ENCODE results near the gene CCL22.
"Not testable (repeated sequence)": the region's sequence is repeated elsewhere in the genome, so short reads cannot be mapped to it uniquely, and the experiment has no call there.

The CCL22 gene

GRCh38 chr16:57396786-57397185 lies 38.2 kb downstream of the CCL22 start:
- DNase-seq, result no peak

GRCh38 chr16:57397493-57397892 lies 38.9 kb downstream of the CCL22 start:
- not testable (repeated sequence) for DNase-seq

- no peak for DNase-seq
Measured at GRCh38 chr16:57401943-57402640, 43.5 kb downstream of the CCL22 start.

- DNase-seq, result no peak
Measured at GRCh38 chr16:57403965-57404817, 45.6 kb downstream of the CCL22 start, which contains the start of gene CCL17. TSS of gene CCL17 (plus strand) at chr16:57404767. CDS start at chr16:57413933, 9,166 bp downstream.

- DNase-seq, result no peak
Measured at GRCh38 chr16:57405097-57405496, 46.5 kb downstream of the CCL22 start.

GRCh38 chr16:57406881-57407280 lies 48.3 kb downstream of the CCL22 start:
- DNase-seq, result no peak

GRCh38 chr16:57407521-57408353 lies 49.2 kb downstream of the CCL22 start:
- DNase-seq, result no peak

GRCh38 chr16:57409065-57409464 lies 50.5 kb downstream of the CCL22 start:
- DNase-seq, result no peak

GRCh38 chr16:57409870-57410587 lies 51.4 kb downstream of the CCL22 start:
- no peak for DNase-seq

- DNase-seq, result no peak
Measured at GRCh38 chr16:57411362-57411976, 52.9 kb downstream of the CCL22 start.

GRCh38 chr16:57412584-57412983 lies 54.0 kb downstream of the CCL22 start:
- DNase-seq, result no peak

GRCh38 chr16:57413301-57413730 lies 54.7 kb downstream of the CCL22 start:
- no peak for DNase-seq

GRCh38 chr16:57413733-57414132 lies 55.1 kb downstream of the CCL22 start:
- no peak for DNase-seq

All from NCI-H1417 treated with DMSO at 0.1 percent for 48 hours (cell line).